ENCODE data around the gene NDST1. TPM values are rescaled to one million over a fixed set of nuclear protein-coding genes. Genes with fewer than 3 reads are reported as not detected.

Gene NDST1
- polyA plus RNA-seq, 10 donors = 42.6 to 60.1 (median 49.6) TPM

DNA sequence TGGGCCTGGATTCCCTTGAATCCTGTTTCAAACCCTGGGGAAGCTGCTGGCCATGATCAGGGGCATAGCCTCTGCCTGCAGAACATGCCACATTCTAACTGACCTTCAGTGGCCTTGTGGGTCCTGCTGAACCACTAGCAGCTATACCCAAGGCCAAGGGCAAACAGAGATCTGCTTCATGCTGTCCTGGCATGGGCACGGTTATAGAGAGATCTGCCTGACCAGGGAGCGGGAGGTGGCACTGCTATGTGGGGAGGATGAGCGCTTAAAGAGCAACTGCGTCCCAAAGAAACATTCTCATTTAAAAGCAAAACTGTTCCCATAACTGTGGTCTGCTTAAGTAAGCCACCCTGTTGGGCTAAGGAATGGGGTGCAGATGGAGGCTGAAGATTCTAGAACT is 96.1 kb downstream of the NDST1 start:
- DNase-seq = no peak

DNA sequence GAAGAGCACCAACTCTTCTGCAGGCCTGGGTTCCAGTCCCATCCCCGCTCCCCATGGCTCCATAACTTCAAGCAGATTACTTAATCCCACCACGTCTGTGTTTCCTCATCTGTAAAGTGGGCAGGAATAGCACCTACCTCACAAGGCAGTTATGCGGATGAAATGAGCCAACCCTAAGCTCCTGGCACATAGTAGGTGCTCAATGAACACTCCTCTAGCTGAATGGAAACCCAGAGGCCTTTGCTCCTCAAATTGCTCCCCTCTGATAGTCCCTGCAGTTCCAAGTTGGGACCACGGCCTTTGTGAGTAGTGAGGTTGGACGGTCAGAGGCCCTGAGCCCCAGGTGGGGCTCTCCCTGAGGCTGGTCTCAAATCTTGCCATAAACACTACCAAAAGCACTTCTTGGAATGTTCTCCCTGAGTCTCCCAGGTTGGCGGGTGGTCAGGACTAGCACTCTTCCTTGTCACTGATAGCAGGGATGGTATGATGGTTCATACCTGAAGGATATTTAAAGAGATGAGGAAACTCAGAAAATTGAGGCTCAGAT is 97.0 kb downstream of the NDST1 start:
- DNase-seq = no peak

- DNase-seq = no peak
These were observed 97.6 kb downstream of the NDST1 start for GRCh38 chr5:150605546-150605945.

GRCh38 chr5:150606476-150606875 is 98.5 kb downstream of the NDST1 start:
- DNase-seq = no peak

DNA sequence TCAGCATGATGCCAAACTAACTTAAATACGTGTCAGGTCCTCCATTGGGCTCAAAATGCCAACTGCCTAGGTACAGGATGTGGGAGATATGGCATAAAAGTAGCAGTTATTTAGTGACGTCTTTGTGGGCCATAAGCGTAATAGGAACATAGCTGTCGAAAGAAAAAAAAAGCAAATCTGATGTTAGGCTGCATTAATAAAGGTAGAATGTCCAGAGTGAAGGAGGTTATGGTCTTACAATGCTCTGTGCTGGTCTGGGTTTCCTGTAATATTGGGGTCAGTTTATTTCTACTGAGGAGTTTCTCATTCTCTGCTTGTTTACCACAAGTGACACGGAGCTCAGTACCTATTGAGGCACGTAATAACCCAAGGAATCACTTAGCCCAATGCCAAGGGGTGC is 99.2 kb downstream of the NDST1 start:
- no peak for DNase-seq

Other genes starting within 250 kb of the NDST1 start
- 10 to 100 TPM; 32.6 to 93.3 (median 67.5) TPM for gene CAMK2A, start 218.4 kb upstream of the NDST1 start, polyA plus RNA-seq (ENCODE audit: insufficient read length in 10 of 10)
- 10 to 100 TPM in 1 of 10 donors, 1 to 10 TPM in 9; 3.4 to 10.2 (median 6.1) TPM for gene ARSI, start 205.2 kb upstream of the NDST1 start, polyA plus RNA-seq (ENCODE audit: insufficient read length in 10 of 10)
- gene TCOF1, start 150.4 kb upstream of the NDST1 start, polyA plus RNA-seq (ENCODE audit: insufficient read length in 10 of 10) = 10 to 100 TPM; 15.8 to 24.8 (median 17.9) TPM
- 100 to 1,000 TPM in 1 of 10 donors, 10 to 100 TPM in 9; 47.7 to 102 (median 77.2) TPM for gene CD74, start 95.2 kb upstream of the NDST1 start, polyA plus RNA-seq (ENCODE audit: insufficient read length in 10 of 10)
- gene RPS14, start 58.4 kb upstream of the NDST1 start, polyA plus RNA-seq (ENCODE audit: insufficient read length in 10 of 10) = 1,000 to 10,000 TPM; 2,435 to 3,051 (median 2,763) TPM
- gene SYNPO, start 132.5 kb downstream of the NDST1 start, polyA plus RNA-seq (ENCODE audit: insufficient read length in 10 of 10) = 10 to 100 TPM; 19.0 to 36.0 (median 32.4) TPM
- gene MYOZ3, start 153.1 kb downstream of the NDST1 start, polyA plus RNA-seq (ENCODE audit: insufficient read length in 10 of 10) = 10 to 100 TPM in 9 of 10 donors, 1 to 10 TPM in 1; 9.8 to 20.8 (median 12.3) TPM
- 10 to 100 TPM; 36.1 to 53.9 (median 45.0) TPM for gene RBM22, start 192.9 kb downstream of the NDST1 start, polyA plus RNA-seq (ENCODE audit: insufficient read length in 10 of 10)